NCI-H1417 treated with DMSO at 0.1 percent for 48 hours (cell line): ENCODE data around the gene MAMLD1.

Experiments
- DNase-seq: peaks from one replicate; lab custom pipeline; 2025; lab: John Stamatoyannopoulos, UW

Gene MAMLD1

GRCh38 chrX:150530821-150531220, 167.7 kb downstream of the MAMLD1 start:
- DNase-seq: no peak

GRCh38 chrX:150531467-150531866, 168.3 kb downstream of the MAMLD1 start:
- DNase-seq: no peak

GRCh38 chrX:150533863-150534262, 170.7 kb downstream of the MAMLD1 start:
- DNase-seq: no peak

- no peak for DNase-seq
Measured at GRCh38 chrX:150536455-150537116, 173.5 kb downstream of the MAMLD1 start.

- DNase-seq: no peak
Measured at GRCh38 chrX:150537851-150538250, 174.7 kb downstream of the MAMLD1 start.

GRCh38 chrX:150540965-150541364, 177.8 kb downstream of the MAMLD1 start:
- no peak for DNase-seq

- no peak for DNase-seq
Measured at GRCh38 chrX:150542846-150543229, 179.7 kb downstream of the MAMLD1 start.

- DNase-seq: no peak
Measured at GRCh38 chrX:150543230-150544155, 180.4 kb downstream of the MAMLD1 start.

GRCh38 chrX:150544222-150544787, 181.2 kb downstream of the MAMLD1 start:
- DNase-seq: no peak

- DNase-seq: no peak
Measured at GRCh38 chrX:150544835-150545770, 182.0 kb downstream of the MAMLD1 start.

- no peak for DNase-seq
Measured at GRCh38 chrX:150546711-150547153, 183.6 kb downstream of the MAMLD1 start.

- DNase-seq: no peak
Measured at GRCh38 chrX:150547375-150548115, 184.4 kb downstream of the MAMLD1 start.

GRCh38 chrX:150548251-150548650, 185.1 kb downstream of the MAMLD1 start:
- DNase-seq: no peak

- DNase-seq: no peak
Measured at GRCh38 chrX:150548684-150549083, 185.6 kb downstream of the MAMLD1 start.

- no peak for DNase-seq
Measured at GRCh38 chrX:150551963-150552362, 188.8 kb downstream of the MAMLD1 start.

- no peak for DNase-seq
Measured at GRCh38 chrX:150558424-150558823, 195.3 kb downstream of the MAMLD1 start.
